ENCODE data around the gene MYO1C.
A peak's percentile ranks its signal among the peaks of the same experiment; 100 is the strongest.

MYO1C gene

DNA sequence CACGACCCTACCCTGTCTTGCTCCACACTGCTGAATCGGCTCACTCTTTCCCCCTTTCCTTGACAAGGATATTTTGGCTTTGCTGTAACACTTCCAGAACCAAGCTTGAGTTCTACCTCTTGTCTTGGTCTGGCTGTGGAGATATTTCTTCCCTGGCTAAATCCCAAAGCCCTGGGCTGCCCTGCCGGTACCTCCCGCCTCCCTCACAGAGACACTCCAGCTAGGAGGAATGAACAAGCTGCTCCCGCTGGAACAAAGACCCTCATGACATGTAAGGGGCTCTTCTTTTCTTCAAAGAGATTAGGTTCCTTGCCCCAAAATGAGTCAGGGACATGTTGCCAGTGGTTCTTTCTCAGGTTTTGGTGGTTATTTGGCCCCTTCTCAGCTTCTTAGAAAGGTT, 13.1 kb upstream of the MYO1C start:
- DNase-seq: no peak

DNA sequence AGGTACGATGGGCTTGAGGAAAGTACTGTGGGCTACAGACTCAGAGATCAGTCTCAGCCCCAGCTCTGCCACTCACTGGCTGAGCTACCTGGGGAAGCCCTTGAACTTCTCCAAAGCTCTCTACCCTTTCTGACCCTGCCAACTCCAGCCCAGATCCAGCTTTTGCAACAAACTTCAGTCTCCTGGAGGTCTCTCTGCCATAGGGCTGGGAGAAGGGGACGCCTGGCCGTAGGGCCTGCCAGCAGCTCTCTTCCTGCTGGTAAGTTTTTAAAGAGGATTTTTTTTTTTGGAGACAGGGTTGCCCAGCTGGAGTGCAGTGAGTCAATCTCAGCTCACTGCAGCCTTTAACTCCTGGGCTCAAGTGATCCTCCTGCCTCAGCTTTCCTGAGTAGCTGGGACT, 12.4 kb upstream of the MYO1C start:
- DNase-seq: no peak

DNA sequence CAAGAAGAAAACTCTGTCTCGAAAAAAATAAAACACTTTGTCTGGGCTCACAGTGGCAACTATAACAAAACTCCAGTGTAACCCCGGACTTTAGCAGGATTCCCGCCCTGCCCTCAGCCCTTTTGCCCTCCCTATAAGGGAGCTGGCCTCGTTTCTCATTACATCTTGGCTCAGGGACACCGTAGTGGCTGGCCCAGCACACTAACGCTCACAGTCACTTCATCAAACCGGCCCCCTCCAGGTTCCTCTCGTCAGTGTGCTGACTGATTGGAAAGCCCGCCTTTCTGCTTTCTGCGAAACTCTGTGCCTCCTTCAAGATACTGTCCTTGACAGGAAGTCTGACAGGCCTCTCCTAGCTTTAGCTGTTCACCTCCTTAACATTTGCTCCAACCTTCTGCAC, 11.2 kb upstream of the MYO1C start:
- no peak for DNase-seq

DNA sequence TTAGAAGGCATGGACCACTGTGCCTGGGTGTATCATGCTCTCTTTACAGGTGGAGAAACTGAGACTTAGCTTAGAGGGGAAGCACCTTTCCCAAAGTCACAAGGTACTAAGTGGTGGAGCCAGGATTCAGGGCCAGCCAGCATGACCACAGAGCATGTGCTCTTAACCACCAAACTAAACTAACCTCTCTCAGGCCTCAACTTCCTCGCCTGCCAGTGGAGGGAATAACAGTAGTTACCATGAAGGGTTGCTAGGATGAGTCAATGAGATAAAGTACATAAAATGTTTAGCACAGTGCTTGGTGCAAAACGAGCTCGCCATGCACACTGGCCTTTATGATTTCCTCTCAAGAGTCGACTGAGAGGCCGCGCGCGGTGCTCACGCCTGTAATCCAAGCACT, 6.4 kb upstream of the MYO1C start:
- DNase-seq: no peak

DNA sequence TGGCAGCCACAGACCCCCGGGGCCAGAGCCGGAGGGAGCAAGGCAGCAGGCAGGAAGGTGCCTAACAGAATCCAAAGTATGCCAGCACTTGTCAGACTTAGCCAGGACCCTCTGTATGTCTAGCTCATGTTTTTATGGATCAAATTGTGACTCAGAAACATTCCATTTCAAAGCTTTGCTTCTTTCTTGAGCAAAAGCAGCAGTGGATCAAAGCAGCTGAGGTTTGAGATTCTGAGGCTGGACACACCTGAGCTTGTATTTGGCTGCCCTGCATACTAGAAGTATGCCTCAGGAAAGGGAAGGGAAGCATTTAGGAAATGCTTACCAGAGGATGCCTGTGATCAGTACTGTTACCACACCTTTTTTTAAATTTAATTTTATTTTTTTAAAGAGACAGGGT, 5.7 kb upstream of the MYO1C start:
- no peak for DNase-seq

DNA sequence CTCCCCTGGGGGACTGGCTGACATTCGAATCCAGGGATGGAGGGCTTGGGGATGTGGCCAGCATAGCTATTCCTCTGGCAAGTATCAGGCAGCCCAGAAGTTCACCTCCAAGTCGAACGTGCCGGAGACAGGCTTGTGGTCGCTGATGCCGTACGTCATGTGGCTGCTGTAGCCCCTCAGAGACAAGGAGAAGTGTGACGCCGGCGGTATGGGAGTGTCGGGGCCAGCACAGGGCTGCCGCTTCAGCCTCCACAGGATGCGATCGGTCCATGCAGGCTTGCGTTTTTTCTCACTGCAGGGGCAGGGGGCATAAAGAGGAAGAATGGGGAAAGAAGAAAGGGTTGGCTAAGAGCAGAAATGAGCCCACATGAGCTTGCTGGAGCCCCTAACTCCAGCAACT, 5.3 kb upstream of the MYO1C start:
- DNase-seq: no peak

DNA sequence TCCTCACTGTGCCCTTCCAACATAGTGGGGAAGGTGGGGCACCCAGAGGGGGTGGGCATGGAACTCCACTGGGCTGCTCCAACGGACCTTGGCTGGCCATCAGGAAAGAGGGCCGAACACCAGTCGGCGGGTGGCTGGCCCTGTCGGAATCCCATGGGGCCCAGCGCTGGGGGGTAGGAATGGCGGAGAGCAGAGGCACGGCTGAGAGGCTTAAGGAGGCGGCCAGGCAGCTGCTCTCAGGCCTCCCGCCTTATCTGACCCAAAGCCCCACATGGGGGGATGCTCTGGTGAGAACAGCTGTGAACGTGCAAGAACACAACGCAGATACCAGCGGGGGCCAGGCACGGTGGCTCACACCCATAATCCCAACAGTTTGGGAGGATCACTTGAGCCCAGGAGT, 4.4 kb upstream of the MYO1C start:
- no peak for DNase-seq

DNA sequence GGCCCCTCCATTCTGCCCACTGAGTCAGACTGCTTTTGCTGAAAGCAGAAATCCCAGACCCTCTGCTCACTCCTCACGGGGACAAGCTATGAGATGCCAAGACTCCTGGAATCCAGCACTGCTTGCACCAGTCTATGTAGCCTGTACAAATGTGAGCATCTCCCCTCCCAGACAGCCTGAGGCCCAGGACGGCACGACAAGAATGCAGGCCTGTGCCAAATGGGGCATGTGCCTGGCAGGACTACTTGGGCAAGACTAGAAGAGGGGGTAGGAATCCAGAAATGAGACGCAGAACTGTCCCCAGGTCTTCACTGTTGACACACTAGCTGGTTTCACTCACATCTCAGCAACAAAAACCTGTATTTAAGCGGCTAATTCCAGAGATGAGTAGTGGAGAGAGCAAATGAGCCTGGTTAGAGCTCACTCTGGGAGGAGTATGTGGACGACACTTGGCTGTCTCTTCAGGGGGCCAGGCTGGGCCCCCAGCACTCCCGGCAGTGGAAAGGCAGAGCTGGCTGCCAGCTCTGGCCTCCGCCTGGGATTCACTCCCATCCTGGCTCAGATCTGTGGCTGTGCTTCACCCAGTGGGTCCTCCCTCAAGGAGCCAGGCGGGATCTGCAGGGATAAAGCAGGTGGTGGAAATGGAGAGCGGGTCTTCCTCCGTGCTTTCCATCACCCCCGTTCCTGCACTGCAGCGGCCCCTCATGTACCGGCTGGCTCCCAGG, 2.9 kb upstream of the MYO1C start:
- DNase-seq: no peak

DNA sequence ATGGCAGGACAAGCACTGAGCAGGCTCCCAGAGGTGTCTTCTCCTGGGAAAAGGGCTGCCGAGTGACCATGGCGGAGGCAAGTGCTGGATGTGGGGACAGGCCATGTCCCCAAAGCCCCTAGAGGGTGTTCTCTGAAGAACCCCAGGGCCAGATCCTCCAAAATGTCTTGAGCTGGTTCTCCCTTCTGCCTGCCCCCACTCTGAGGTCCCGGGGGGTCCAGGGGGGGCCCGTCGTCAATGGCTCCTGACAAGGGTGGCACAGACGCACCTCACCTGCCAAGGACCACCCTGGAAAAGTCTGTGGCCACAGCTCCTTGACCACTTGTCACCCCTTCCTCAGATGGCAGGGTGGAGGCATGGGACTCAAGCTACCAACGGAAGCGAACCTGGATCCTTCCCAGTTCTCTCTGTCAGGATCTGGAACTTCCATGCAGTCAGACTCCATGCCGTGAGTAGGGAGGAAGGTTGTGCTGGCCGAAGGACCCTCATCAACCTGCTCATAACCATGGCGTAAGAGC, 2.3 kb upstream of the MYO1C start:
- no peak for DNase-seq

DNA sequence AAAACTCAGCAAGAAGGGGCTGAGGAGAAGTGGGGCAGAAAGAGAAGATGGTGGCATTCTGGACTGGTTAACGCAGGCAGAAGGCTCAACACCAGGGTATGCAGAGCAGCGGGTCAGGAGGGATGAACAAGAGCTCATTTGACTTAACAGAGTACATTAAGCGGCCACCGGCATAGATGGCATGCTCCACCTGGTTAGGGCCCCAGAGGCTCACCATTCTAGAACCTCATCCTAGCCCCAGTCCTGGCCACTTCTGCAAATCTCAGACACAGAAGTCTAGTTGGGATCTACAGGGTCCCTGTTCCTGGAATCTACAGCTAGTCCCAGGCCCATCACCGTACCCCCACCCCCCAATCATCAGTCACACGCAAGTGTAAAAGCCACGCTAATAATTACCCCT, 1.7 kb upstream of the MYO1C start:
- no peak for DNase-seq

DNA sequence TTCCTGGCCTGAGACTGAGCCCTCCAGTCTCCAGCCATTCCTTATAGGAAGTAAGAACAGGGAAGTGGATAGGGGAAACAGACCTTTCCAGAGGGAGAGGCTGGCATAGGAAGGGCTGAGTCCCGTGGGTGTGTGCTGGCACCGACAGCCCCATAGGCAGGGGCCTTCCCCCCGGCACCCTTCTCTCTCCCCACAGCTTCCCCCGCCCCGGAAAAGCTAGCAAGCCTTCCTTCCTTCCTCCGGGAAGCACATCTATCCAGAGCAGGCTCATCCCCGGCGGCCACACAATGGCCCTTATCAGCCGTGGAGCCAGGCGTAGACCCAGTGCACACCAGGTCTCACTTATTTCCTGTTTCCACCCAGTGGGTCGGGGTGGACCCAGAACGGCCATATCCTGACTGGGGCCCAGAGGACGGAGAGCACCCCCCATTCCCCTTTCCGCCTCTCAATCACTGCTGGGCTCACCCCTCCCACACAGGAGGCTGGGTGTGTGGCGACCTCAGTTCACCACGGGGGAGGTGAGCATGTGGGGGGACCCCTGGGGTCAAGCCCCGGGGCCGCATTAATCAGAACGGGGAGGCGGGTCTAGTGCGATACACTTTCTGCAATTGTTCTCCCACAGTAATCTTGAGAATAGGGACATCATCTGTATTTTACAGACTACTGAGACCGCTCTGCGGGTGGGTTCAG, 950 bp upstream of the MYO1C start:
- no peak for DNase-seq

DNA sequence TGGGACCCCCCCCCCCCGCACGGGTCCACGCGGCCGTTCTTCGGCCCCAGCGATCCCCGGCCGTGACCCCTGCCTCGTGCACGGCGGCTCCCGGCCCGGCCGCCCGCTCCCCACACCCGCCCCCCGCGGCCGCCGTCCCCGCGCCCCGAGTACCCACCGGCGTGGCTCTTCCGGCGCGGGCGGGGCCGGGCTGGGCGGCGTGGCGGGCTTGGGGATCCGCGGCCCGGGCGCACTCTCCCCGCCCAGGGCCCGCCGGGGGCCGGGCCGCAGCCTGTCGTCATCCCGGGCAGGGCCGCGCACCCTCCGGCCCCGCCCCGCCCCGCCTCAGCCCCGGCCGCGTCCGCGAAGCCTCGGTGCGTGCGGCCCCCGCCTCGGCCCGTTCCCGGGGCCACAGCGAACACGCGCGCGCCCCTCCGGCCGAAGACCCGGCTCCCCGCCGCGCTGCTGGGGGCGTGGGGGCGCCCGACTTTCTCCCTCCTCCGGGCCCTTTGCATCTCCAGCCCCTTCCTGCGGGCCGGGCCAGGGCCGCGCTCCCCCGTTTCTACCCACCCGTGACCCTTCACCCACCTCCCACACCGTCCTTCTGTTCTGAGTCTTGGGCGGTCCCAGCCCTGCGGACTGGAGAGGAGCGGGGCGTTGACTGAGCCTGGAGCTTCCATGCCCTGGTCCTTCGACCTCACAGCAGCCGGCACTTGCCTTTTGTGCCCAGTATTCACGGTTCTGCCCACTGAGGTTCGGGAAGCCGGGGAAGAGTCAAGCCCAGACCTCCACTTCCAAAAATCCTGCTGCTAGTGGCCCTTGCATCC, 840 bp downstream of the MYO1C start:
- no peak for DNase-seq

DNA sequence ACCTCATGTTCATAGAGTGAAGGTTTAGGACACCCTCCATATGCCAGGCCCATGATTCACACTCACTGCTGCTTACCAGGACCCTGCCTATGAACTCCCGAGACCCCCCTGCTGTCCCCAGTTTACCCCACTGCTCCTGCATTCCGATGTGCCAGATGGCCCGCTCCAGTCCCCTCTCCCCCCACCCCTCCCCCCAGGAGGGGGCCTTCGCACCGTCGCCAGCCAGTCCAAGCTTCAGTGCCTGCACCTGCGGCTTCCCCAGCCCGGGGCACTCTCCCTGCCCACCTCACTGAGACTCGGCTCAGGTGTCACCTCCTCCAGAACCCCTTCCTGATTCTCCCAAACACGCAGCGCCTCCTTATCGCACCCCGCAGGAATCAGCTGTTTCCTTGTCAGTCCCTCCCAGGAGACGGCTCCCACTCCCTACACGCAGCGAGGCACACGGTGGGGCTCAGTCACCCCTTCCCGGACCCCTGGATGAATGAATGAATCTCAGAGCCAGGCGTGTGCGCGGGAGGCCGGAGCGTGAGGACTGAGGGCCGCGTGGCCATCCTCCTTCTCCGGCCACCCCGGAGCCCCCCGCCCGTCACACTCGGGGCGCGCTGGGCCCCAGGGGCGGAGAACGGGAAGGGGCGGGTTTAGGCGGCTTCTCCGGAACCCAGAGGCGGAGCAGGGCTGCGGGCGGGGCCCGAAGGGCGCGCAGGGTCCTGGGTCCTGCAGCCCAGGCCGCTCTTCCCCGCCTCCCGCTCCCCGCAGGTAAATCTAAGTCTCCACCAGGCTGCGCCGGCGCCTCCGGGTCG, 1.6 kb downstream of the MYO1C start:
- peak; percentile 43 for DNase-seq

DNA sequence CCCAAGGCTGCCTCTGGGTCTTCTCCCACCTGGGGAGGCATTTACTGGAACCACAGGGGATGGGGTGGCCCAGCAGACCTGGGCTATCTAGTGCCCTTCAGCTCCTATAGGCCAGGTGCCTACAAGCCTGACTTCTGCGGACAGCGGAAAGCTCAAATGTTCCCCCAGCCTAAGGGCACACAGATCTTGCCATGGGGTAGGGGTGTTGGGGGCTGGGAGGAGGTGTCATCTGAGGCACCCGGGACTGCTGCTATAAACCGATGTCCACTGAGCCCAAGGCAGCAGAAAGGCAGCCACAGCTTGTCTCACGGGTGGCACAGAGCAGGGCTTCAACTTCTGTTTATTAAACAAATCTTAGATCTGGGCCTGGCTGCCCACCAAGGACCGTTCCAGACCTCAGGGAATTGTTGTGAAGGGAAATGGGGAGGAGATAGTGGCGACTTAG, 3.6 kb downstream of the MYO1C start:
- no peak for DNase-seq

DNA sequence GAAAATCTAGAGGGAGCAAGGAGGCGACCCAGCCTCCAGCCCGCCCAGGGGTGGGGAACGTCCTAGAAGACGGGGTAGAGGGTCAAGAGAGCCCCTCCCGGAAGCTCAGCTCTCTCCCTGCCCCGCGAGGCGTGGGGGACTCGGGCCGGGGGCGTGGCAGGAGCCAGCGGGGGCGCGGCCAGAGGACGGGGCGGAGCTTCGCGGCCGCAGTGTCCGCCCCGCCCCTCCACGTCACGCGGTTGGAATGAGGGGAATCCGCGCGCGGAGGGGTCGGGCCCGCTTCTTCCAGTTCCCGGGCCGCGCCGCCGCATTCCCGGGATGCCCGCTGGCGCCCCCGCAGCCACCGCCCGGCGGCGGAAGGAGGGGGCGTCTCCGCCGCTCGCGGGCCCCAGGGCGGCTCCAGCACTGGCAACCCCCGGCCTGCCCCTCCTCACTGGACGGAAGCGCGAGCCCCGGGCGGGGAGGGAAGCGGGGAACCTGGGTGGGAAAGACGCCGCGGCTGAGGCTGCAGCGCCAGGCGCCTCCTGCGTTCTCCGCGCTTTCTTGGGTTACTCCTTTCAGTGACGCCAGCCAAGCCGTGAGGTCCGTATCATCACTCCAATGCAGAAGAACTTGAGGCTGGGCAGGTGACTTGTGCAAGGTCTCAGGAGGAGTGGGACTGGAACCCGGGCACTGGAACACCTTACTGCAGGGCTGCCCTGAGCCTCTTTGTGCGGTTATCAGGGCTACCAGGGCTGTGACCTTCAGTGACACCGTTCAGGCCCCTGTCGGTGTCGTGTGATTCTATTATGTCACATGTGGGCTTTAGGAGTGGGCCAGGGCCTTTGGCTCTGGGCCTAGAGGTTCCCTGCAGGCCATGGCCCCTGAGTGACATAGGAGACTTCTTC, 4.3 kb downstream of the MYO1C start:
- DNase-seq: no peak

DNA sequence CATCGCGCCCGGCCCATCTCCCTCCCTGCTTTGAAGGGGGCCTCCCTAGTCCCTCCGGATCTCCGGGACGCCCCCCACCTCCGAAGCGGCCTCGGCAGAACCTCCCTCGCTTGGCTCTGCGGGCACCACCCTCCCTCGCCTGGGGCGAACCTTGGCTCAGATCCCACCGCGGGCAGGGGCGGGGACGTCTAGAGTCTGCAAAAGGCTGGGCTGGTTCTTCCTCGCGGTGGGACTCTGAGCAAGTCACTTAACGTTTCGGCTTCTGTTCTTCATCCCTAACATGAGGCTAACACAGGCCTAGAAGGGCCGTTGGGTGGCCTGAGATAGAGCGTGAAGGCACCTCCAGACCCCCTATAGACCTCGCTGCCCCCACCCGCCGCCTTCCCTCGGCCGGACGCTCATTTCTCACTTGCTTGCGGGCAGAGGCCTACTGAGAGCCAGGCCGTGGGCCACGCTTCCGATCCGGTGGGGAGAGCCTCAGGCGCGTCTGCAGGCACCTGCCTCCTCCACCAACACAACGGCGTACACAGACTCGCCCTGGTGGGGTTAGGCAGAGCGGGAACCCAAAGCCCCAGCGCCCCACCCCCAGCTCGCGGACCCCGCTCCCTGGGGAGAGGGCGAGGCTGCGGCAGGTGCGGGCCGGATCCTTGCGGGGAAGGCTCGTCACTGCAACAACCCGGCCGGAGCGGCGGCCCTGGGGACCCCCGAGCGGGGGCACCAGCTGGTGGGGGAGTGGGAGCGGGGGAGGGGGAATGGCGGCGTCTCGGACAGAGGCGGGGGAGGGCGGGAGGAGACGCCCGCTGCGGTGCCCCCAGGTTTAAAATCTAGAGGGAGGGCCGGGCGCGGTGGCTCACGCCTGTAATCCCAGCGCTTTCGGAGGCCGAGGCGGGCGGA, 5.4 kb downstream of the MYO1C start:
- no peak for DNase-seq

DNA sequence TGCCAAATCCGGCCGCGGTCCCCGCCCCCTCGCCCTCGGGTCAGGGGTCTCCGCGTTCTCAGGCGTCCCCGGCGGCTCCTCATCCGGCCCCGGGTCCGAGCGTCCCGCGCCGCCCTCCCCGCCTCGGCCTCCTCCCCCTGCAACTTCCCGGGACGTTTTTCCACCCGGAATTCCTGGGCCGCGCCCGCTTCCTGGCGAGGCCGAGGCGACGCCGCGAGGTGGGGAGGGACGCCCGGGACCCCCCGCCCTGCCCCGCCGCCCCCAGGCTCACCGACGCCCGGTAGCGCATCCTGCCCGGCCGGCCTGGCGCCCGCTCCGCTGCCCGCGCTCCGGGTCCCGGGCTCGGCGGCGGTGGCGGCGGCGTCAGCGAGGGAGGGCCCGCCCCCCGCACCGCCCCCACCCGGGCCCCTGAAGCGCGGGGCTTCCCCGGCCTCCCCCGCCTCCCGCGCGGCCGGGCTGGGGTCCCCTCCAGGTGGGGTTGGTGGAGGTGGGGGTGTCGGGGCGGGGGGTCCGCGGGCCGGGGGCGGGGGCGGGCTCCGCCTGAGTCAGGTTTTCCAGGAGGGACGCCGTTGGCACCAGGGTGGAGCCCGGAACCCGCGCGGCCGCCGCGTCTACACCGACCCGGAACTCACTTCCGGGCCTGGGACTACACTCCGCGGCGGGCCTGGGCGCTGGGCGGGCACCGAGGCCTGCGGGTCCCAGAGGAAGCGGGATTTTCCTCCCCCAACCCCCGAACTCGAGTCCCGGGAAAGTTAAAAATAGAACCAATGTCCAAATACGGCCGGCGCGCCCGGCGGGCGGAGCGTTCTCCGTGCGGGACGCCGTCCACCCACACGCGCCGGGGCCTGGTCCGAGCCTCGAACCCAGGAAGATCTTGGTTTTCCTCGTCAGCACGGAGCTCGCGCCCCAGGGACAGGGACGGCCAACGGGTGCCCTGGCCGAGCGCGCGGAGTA, 6.8 kb downstream of the MYO1C start:
- no peak for DNase-seq

DNA sequence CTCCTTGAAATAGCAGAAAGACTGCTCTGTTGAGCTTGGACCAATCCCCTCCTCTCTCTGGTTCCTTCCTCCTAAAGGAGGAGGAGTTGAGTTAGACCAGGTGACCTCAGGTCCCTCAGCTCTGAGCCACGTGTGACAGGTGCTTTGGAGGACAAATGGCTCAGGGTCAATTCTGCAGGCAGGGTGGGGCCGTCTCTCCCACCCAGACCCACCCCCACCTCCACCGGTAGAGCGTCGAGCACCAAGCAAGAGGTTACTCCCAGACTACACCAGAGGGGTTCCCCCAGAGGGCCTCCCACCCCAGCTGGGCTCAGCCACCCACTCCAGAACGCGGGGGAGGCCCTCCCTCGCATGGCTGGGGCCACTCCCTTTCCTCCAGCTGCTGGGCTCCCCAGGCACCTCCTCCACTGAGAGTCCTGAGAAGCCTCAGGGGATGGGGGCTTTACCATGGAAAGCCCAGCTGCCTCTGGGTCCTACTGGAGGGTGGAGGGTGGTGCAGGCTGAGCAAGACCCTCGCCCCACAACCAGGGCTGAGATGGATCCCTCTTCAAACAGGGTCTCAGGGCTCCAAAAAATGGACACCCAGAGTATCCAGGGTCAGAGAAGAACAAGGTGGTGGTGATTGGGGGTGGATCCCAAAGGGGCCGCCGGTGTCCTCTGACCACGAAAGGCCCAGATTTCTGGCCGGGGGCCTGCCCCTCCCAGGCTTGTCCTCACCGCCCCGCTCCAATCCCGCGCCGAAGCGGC, 7.6 kb downstream of the MYO1C start:
- peak; percentile 54 for DNase-seq

DNA sequence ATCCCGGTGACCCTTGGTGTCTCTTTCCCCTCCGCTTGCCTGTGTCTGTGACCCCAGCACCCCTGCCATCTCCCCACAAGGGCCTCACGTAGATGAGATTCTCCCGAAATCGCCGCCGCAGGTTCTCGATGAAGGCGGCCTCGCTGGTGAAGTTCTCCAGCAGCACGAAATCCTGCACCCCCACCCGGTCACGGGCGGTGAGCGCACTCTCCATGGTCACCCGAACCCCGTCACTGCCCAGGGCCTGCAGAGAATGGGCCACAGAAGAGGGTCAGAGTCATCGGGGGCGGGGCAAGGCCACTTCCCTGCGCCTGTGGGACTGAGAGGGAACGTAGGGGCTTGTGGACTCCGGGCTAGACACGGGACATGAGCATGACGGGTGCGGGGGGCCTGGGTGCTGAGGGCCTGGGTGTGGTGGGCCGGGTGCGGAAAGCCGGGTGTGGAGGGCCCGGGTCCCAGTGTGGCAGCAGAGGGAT, 8.4 kb downstream of the MYO1C start:
- DNase-seq: no peak
